ENCODE data around the gene TMEM72. TPM values are rescaled to one million over a fixed set of nuclear protein-coding genes. Genes with fewer than 3 reads are reported as not detected.

TMEM72 gene
- total RNA-seq: under 1 TPM in 1 of 4 donors, not detected in 3; 0.33 TPM
- 10 to 100 TPM in 1 of 3 donors, 1 to 10 TPM in 2; 3.9 to 11.8 (median 4.2) TPM for polyA plus RNA-seq

GRCh38 chr10:44911081-44911540 lies at the start of gene TMEM72:
TSS of gene TMEM72 (plus strand) at chr10:44911337. CDS start at chr10:44911513, 176 bp downstream.
- no peak for DNase-seq
- Histone ChIP-seq H3K4me1 (no peaks in the 10 kb centered on the region), H3K9me3 (no peaks in the 10 kb centered on the region), H3K36me3 (no peaks in the 10 kb centered on the region), H3K27ac (no peak within 1 kb of the TSS), H3K4me3 (no peak within 1 kb of the TSS), H3K27me3 (no peaks in the 10 kb centered on the region)
- intact Hi-C loops (cut with DNase I): no loop called here
- TF ChIP-seq CTCF (IDR thresholded peaks at IDR 0.05): no peak
- no peak for TF ChIP-seq EP300 (IDR thresholded peaks at IDR 0.05)
- TF ChIP-seq POLR2AphosphoS5 (IDR thresholded peaks at IDR 0.05): no peak
- no peak for TF ChIP-seq POLR2A (IDR thresholded peaks at IDR 0.05)
- 13 to 55% methylated on average over 12 of the region's 12 CpGs for WGBS, 2 donors

- Histone ChIP-seq H3K27ac (no peak overlapping the region), H3K27me3 (peaks cover 0 to 10% (median 0%) of the 10 kb centered on the region in 3 donors), H3K4me3 (no peak overlapping the region), H3K36me3 (no peaks in the 10 kb centered on the region), H3K4me1 (peaks cover 0 to 16% (median 12%) of the 10 kb centered on the region in 4 donors), H3K9me3 (no peaks in the 10 kb centered on the region)
- intact Hi-C loops (cut with DNase I): loop anchor here (10.0 kb wide), 1 partner anchor 557 kb away; no protein-coding TSS in a partner anchor
- DNase-seq: no peak
- 66 to 88% methylated on average over 12 of the region's 12 CpGs for WGBS, 2 donors
- no peak for TF ChIP-seq CTCF (IDR thresholded peaks at IDR 0.05)
- TF ChIP-seq POLR2A (IDR thresholded peaks at IDR 0.05): no peak
- no peak for TF ChIP-seq EP300 (IDR thresholded peaks at IDR 0.05)
- no peak for TF ChIP-seq POLR2AphosphoS5 (IDR thresholded peaks at IDR 0.05)
Observed at GRCh38 chr10:44862006-44862751, 49.0 kb upstream of the TMEM72 start.

- WGBS, 2 donors: 66 to 74% methylated on average over 4 of the region's 4 CpGs
- intact Hi-C loops (cut with DNase I): loop anchor here (10.0 kb wide), 1 partner anchor 558 kb away; no protein-coding TSS in a partner anchor
- no peaks in the 10 kb centered on the region for H3K9me3 ChIP-seq
Observed at GRCh38 chr10:44862924-44863323, 48.2 kb upstream of the TMEM72 start.

GRCh38 chr10:44863344-44864047 lies 47.6 kb upstream of the TMEM72 start:
- TF ChIP-seq CTCF (IDR thresholded peaks at IDR 0.05) (no peak), EP300 (IDR thresholded peaks at IDR 0.05) (no peak), POLR2A (IDR thresholded peaks at IDR 0.05) (no peak), POLR2AphosphoS5 (IDR thresholded peaks at IDR 0.05) (no peak)
- no peak for DNase-seq
- no peak overlapping the region for H3K27ac ChIP-seq
- peaks cover 0 to 10% (median 0%) of the 10 kb centered on the region in 3 donors for H3K27me3 ChIP-seq
- H3K4me1 ChIP-seq: peaks cover 0 to 16% (median 12%) of the 10 kb centered on the region in 4 donors
- 66 to 68% methylated on average over 15 of the region's 15 CpGs for WGBS, 2 donors
- no peak overlapping the region for H3K4me3 ChIP-seq
- H3K36me3 ChIP-seq: no peaks in the 10 kb centered on the region
- intact Hi-C loops (cut with DNase I): loop anchor here (2.0 to 10.0 kb wide), 4 partner anchors 15 to 1191 kb away; no protein-coding TSS in a partner anchor
- no peaks in the 10 kb centered on the region for H3K9me3 ChIP-seq

More at GRCh38 chr10:44862924-44863323, 48.2 kb upstream of the TMEM72 start:
- DNase-seq: no peak
- H3K36me3 ChIP-seq: no peaks in the 10 kb centered on the region
- peaks cover 0 to 10% (median 0%) of the 10 kb centered on the region in 3 donors for H3K27me3 ChIP-seq
- no peak overlapping the region for H3K4me3 ChIP-seq
- TF ChIP-seq EP300 (IDR thresholded peaks at IDR 0.05) (no peak), CTCF (IDR thresholded peaks at IDR 0.05) (no peak), POLR2AphosphoS5 (IDR thresholded peaks at IDR 0.05) (no peak), POLR2A (IDR thresholded peaks at IDR 0.05) (no peak)
- peaks cover 0 to 16% (median 12%) of the 10 kb centered on the region in 4 donors for H3K4me1 ChIP-seq
- no peak overlapping the region for H3K27ac ChIP-seq

Data from sigmoid colon (tissue), 7 donors.